Pancreas (tissue), 10 donors: Measurements from ENCODE around the gene SLC28A1. TPM values are rescaled to one million over a fixed set of nuclear protein-coding genes. Genes with fewer than 3 reads are reported as not detected.
"Not testable (repeated sequence)": the region's sequence is repeated elsewhere in the genome, so short reads cannot be mapped to it uniquely, and the experiment has no call there.

Experiments
- ATAC-seq, 4 donors: fragments of 200-7000 bp; cut with Tn5 transposase; one replicate each; pipeline versions ENCODE4 v1.8.0 to v1.9.1; 2020; ENCODE audit warnings: mild to moderate bottlenecking in 4 of 4, moderate library complexity in 4 of 4
- DNase-seq, 6 donors: peaks; one replicate each; pipeline ENCODE4 v3.0.0-alpha.2; 2020
- FAIRE-seq: peaks from 2 replicates; lab custom pipeline; 2012; peaks lifted over from hg19 to GRCh38; lab: Jason Lieb, UNC
- H3K27ac ChIP-seq, 4 donors: fragments of 200-600 bp; sonication (generic); 1 replicate in 3 of 4; 2 replicates in 1 of 4; pipeline versions ENCODE4 v1.5.0 to v1.8.0; 2020
- H3K27me3 ChIP-seq, 4 donors: fragments of 200-600 bp; one replicate each; pipeline ENCODE4 v1.8.0; 2021
- H3K36me3 ChIP-seq, 3 donors: fragments of 200-600 bp; sonication (generic) in 1 of 3; one replicate each; pipeline versions ENCODE4 v1.5.0 to v1.8.0; 2020 to 2021
- H3K4me1 ChIP-seq, 3 donors: fragments of 200-600 bp; one replicate each; pipeline ENCODE4 v1.8.0; 2021
- H3K4me3 ChIP-seq, 4 donors: fragments of 200-600 bp; sonication (generic) in 2 of 4; one replicate each; pipeline versions ENCODE4 v1.5.0 to v1.8.0; 2020 to 2021
- H3K9me3 ChIP-seq, 4 donors: fragments of 200-600 bp; one replicate each; pipeline ENCODE4 v1.8.0; 2021
- WGBS, 2 donors: extraction: QIAGEN DNeasy Blood & Tissue Kit; methylation state at CpG; one replicate each; pipeline ENCODE4 v1.1.7; 2013; 5-methylcytosine and 5-hydroxymethylcytosine counted together
- intact Hi-C, 3 donors: fragments of 100-400 bp; cut with DNase I; formaldehyde crosslinking; loops; one replicate each; pipeline versions ENCODE4 v1.11.1 to v1.14.2; 2022
- polyA plus RNA-seq, 2 donors: library from polyadenylated mRNA; stranded (reverse); fragments of 200-250 nt; gene quantifications; one replicate each; pipeline ENCODE4 v1.2.3, GENCODE V29; 2013
- total RNA-seq, 6 donors: library from RNA; stranded (reverse); fragmentation: NEBNext Ultra II Directional in 4 of 6; extraction: Animal tissue kit (Norgen Biotek cat#: 25700) in 4 of 6; gene quantifications; one replicate each; pipeline versions ENCODE4 v1.2.1 to v1.2.4, GENCODE V29; 2021 to 2023
- TF ChIP-seq, protein P1 (sequence below), 4 donors: fragments of 200-600 bp; sonication (generic) in 3 of 4; IDR thresholded peaks; one replicate each; pipeline versions ENCODE4 v1.5.0 to v1.8.0; 2021; ENCODE audit warnings: antibody characterized with exemption in 4 of 4
- donor health status: healthy with polysubstance abuse.
- donor health status: DM: no; HTN: no; CAD: no; lungs with moderate emphysema.
- donor health status: DM: no; HTN: no; CAD: no.
- donor health status: control.
- donor health status: control.
- donor health status: Bipolar disorder and iron deficiency.
- donor health status: DM: yes; HTN: yes; CAD: no.
- donor health status: DM: no; HTN: no; CAD: no.
- donor health status: DM: no; HTN: no; CAD: no.
- donor health status: DM: yes; HTN: yes; CAD: no.

SLC28A1 gene
- total and polyA plus RNA-seq, 8 donors, result 0.02 to 0.21 (median 0.11) TPM; not detected in 3

DNA sequence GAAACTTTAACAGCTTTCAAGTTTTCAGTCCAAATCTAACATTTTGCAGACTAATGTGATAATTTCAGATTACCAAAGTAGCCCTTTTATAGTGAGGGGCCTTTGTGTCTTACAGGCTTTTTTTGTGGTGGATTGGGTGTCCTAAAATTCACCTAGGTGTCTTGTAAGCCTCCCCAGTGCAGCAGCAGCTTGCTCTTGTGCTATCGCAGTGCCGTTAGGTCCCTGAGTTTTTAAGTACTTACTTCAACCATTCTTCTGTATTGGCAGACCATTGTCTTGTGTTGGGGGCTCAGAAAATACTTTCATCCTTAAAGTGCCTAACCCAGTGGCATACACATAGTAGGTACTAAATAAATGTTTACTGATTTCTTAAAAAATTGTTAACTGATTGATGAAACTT lies 99.2 kb downstream of the SLC28A1 start:
- ATAC-seq (no peak), DNase-seq (no peak), FAIRE-seq (no peak)
- Histone ChIP-seq H3K36me3 (no peaks in the 10 kb centered on the region), H3K27me3 (no peaks in the 10 kb centered on the region), H3K27ac (peak overlapping the region in 3 of 4 donors; percentile 82 to 96 (median 94)), H3K4me3 (peak overlapping the region in 2 of 4 donors; percentile 76 to 91), H3K9me3 (no peaks in the 10 kb centered on the region), H3K4me1 (peaks cover 0 to 20% (median 13%) of the 10 kb centered on the region in 3 donors)
- TF ChIP-seq, protein P1, sequence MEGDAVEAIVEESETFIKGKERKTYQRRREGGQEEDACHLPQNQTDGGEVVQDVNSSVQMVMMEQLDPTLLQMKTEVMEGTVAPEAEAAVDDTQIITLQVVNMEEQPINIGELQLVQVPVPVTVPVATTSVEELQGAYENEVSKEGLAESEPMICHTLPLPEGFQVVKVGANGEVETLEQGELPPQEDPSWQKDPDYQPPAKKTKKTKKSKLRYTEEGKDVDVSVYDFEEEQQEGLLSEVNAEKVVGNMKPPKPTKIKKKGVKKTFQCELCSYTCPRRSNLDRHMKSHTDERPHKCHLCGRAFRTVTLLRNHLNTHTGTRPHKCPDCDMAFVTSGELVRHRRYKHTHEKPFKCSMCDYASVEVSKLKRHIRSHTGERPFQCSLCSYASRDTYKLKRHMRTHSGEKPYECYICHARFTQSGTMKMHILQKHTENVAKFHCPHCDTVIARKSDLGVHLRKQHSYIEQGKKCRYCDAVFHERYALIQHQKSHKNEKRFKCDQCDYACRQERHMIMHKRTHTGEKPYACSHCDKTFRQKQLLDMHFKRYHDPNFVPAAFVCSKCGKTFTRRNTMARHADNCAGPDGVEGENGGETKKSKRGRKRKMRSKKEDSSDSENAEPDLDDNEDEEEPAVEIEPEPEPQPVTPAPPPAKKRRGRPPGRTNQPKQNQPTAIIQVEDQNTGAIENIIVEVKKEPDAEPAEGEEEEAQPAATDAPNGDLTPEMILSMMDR (IDR thresholded peaks at IDR 0.05), result no peak
- intact Hi-C loops, result no loop called here
- 16 to 27% methylated on average over 2 of the region's 2 CpGs for WGBS, 2 donors

DNA sequence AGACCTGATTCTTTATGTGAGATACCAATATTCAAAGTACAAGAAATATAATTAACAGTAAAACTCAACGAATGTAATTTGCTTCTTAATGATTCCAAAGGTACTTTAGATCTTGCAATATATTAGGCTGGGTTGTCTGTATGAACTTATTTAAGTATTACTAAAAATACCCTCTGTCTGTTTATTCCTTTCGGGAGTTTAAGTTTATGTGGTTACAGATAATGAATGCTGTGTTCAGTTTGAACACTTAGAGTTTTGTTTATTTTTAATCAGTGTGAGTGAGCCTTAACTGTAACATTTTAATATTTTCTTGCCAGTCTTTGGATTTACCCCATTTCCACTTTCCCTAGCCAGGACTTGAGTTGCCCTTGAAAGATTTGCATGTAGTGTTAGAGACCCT lies 100.7 kb downstream of the SLC28A1 start:
- Histone ChIP-seq H3K4me1 (peaks cover 0 to 14% (median 13%) of the 10 kb centered on the region in 3 donors), H3K27ac (no peak overlapping the region), H3K4me3 (no peak overlapping the region), H3K27me3 (no peaks in the 10 kb centered on the region), H3K9me3 (no peaks in the 10 kb centered on the region), H3K36me3 (no peaks in the 10 kb centered on the region)
- no peak for FAIRE-seq
- ATAC-seq, result no peak
- intact Hi-C loops, result no loop called here
- TF ChIP-seq, protein P1 (IDR thresholded peaks at IDR 0.05), result no peak
- 27 to 42% methylated on average over 2 of the region's 2 CpGs for WGBS, 2 donors
- DNase-seq, result no peak

DNA sequence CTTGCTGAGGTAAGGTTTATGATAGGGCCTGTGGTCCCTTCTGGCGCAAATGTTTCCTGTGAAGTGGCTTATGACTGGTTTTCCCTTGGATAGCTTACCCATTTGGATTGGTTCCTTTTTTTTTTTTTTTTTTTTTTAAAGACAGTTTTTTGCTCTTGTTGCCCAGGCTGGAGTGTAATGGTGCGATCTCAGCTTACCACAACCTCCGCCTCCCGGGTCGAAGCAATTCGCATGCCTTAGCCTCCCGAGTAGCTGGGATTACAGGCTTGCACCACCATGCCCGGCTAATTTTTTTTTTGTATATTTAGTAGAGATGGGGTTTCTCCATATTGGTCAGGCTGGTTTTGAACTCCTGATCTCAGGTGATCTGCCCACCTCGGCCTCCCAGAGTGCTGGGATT lies 102.9 kb downstream of the SLC28A1 start:
- H3K36me3 ChIP-seq, ATAC-seq, FAIRE-seq, DNase-seq, H3K27ac ChIP-seq, H3K4me3 ChIP-seq, H3K9me3 ChIP-seq, intact Hi-C loops, H3K27me3 ChIP-seq: not testable (repeated sequence)
- peaks cover 0 to 16% (median 13%) of the 10 kb centered on the region in 3 donors for H3K4me1 ChIP-seq
- 97% methylated on average over 9 of the region's 9 CpGs for whole genome bisulfite sequencing, 2 donors

DNA sequence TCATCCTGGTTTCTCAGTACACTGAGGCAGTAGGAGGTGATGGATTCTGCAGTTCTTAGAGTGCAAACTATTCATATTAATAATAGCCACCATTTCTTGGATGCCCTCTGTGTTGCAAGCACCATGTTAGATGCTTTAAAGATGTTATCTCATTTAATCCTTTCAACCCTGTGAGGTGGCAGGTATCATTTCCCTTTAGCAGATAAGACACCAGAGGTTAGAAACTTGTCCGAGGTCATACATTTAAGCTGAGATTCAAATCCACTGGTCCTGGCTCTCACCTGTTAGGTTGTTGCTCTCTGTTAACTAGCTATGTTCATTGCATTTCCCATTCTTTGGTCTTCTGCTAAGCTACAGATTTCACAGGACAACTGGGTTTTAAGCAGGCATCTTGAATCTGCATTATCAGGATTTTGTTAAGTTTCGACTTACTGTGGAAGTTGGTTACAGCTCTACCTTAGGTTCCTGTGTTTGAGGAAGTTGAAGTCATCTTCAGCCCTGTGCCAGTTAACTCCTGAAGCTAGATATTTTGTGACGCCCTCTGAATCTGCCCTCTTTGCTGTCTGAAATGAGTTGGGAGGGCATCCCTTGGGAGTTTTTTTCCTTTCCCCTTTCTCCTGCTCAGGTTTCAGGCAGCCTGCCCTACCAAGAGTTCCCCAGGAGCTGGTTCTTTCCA lies 103.6 kb downstream of the SLC28A1 start:
- Histone ChIP-seq H3K9me3 (no peaks in the 10 kb centered on the region), H3K27me3 (no peaks in the 10 kb centered on the region), H3K27ac (no peak overlapping the region), H3K4me1 (peaks cover 0 to 23% (median 13%) of the 10 kb centered on the region in 3 donors), H3K36me3 (no peaks in the 10 kb centered on the region), H3K4me3 (no peak overlapping the region)
- ATAC-seq (no peak), FAIRE-seq (no peak), DNase-seq (no peak)
- intact Hi-C loops, result no loop called here
- TF ChIP-seq, protein P1 (IDR thresholded peaks at IDR 0.05), result no peak
- 86 to 91% methylated on average over 3 of the region's 3 CpGs for WGBS, 2 donors

DNA sequence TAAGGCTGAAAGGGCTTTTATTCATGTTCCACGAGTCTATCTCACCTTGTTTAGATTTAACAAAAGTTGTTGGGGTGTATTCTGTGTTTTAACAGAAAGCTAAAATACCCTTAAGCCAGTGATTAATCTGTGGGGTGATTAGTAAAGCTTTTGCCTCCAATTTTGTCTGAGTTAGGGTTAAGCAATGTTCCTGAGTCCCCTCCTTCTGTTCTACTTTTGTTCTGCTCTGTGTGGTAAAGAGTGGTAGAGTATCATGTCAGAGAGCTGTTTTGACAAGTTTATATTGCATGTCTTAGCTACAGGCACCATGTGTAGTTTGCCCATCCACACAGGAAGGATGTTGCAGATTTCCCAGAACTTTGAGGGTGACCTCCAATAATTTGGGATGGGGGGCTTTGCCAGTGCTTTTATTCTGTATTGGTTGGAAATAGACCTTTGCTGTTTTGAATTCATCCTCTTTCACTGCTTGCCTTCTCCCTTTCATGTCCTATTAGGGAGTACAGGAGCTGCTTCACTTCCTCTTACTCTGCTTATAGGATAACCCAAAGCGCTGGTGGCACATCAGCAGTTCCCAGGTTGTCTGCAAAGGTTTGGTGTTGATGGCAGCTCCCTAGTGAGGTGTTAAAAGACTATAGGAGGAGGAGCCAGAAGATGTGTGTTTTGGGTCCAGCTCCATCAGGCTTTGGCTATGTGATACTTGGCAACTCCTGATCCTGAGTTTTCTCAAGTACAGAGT lies 104.6 kb downstream of the SLC28A1 start:
- no peak overlapping the region for H3K27ac ChIP-seq
- no peaks in the 10 kb centered on the region for H3K9me3 ChIP-seq
- H3K27me3 ChIP-seq, result no peaks in the 10 kb centered on the region
- H3K4me1 ChIP-seq, result peaks cover 0 to 16% (median 8%) of the 10 kb centered on the region in 3 donors
- no peaks in the 10 kb centered on the region for H3K36me3 ChIP-seq
- TF ChIP-seq, protein P1 (IDR thresholded peaks at IDR 0.05), result no peak
- FAIRE-seq (no peak), ATAC-seq (no peak), DNase-seq (no peak)
- H3K4me3 ChIP-seq, result no peak overlapping the region
- intact Hi-C loops, result no loop called here
- WGBS, 2 donors, result 63 to 79% methylated on average over 2 of the region's 2 CpGs
